Measurements from ENCODE around the gene CREM.

Gene CREM

GRCh38 chr10:35219891-35220890 lies 93.5 kb downstream of the CREM start:
- DNase-seq (ENCODE audit: low spot score): no peak

- DNase-seq (ENCODE audit: low spot score): no peak
Measured at GRCh38 chr10:35223016-35223415, 96.4 kb downstream of the CREM start.

- DNase-seq (ENCODE audit: low spot score): no peak
Measured at GRCh38 chr10:35224045-35224740, 97.5 kb downstream of the CREM start.

- DNase-seq (ENCODE audit: low spot score): no peak
Measured at GRCh38 chr10:35225204-35225603, 98.6 kb downstream of the CREM start.

GRCh38 chr10:35226507-35226906 lies 99.9 kb downstream of the CREM start:
- DNase-seq (ENCODE audit: low spot score): no peak

- no peak for DNase-seq (ENCODE audit: low spot score)
Measured at GRCh38 chr10:35228058-35228457, 101.4 kb downstream of the CREM start.

GRCh38 chr10:35231646-35232045 lies 105.0 kb downstream of the CREM start:
- DNase-seq (ENCODE audit: low spot score): no peak

GRCh38 chr10:35232527-35232926 lies 105.9 kb downstream of the CREM start:
- peak; percentile 11 for DNase-seq (ENCODE audit: low spot score)

- DNase-seq (ENCODE audit: low spot score): no peak
Measured at GRCh38 chr10:35234073-35234472, 107.4 kb downstream of the CREM start.

GRCh38 chr10:35236739-35237138 lies 110.1 kb downstream of the CREM start:
- DNase-seq (ENCODE audit: low spot score): peak; percentile 20

GRCh38 chr10:35237766-35238512 lies 111.3 kb downstream of the CREM start:
- no peak for DNase-seq (ENCODE audit: low spot score)

- no peak for DNase-seq (ENCODE audit: low spot score)
Measured at GRCh38 chr10:35244549-35244948, 117.9 kb downstream of the CREM start.

GRCh38 chr10:35246770-35247343 lies 120.2 kb downstream of the CREM start:
- no peak for DNase-seq (ENCODE audit: low spot score)

- no peak for DNase-seq (ENCODE audit: low spot score)
Measured at GRCh38 chr10:35251373-35252100, 124.9 kb downstream of the CREM start.

- no peak for DNase-seq (ENCODE audit: low spot score)
Measured at GRCh38 chr10:35257057-35257983, 130.7 kb downstream of the CREM start.

GRCh38 chr10:35259769-35260397 lies 133.2 kb downstream of the CREM start:
- DNase-seq (ENCODE audit: low spot score): peak; percentile 92

- DNase-seq (ENCODE audit: low spot score): no peak
Measured at GRCh38 chr10:35262436-35262835, 135.8 kb downstream of the CREM start.
